NB4 (cell line): ENCODE data around the gene NPIPB6.
"Not testable (repeated sequence)": the region's sequence is repeated elsewhere in the genome, so short reads cannot be mapped to it uniquely, and the experiment has no call there.

Experiments
- MAX ChIP-seq: IDR thresholded peaks from 2 replicates; pipeline ENCODE4 v1.6.1; 2011; ENCODE audit warnings: low read depth, low read length
- MYC ChIP-seq: IDR thresholded peaks from 2 replicates; pipeline ENCODE4 v1.6.1; 2011; ENCODE audit warnings: low read depth, low read length
- POLR2A ChIP-seq: IDR thresholded peaks from 2 replicates; pipeline ENCODE4 v1.6.1; 2011; ENCODE audit warnings: mild to moderate bottlenecking; ENCODE audit not compliant: insufficient read length; ENCODE audit errors: extremely low read depth
- TF ChIP-seq, protein P1 (sequence below): IDR thresholded peaks from one replicate; pipeline ENCODE4 v1.5.1; 2012; ENCODE audit warnings: low read depth, low read length

GRCh38 chr16:28367926-28368325, 4.6 kb upstream of the NPIPB6 start:
- TF ChIP-seq POLR2A, MYC, MAX: not testable (repeated sequence)
- TF ChIP-seq, protein P1, sequence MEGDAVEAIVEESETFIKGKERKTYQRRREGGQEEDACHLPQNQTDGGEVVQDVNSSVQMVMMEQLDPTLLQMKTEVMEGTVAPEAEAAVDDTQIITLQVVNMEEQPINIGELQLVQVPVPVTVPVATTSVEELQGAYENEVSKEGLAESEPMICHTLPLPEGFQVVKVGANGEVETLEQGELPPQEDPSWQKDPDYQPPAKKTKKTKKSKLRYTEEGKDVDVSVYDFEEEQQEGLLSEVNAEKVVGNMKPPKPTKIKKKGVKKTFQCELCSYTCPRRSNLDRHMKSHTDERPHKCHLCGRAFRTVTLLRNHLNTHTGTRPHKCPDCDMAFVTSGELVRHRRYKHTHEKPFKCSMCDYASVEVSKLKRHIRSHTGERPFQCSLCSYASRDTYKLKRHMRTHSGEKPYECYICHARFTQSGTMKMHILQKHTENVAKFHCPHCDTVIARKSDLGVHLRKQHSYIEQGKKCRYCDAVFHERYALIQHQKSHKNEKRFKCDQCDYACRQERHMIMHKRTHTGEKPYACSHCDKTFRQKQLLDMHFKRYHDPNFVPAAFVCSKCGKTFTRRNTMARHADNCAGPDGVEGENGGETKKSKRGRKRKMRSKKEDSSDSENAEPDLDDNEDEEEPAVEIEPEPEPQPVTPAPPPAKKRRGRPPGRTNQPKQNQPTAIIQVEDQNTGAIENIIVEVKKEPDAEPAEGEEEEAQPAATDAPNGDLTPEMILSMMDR, result not testable (repeated sequence)
